ENCODE data around the gene DLST. TPM values are rescaled to one million over a fixed set of nuclear protein-coding genes. Genes with fewer than 3 reads are reported as not detected.
"Not testable (repeated sequence)": the region's sequence is repeated elsewhere in the genome, so short reads cannot be mapped to it uniquely, and the experiment has no call there.

DLST gene
- total and polyA plus RNA-seq, 3 donors from 2014 or later: 82.0 to 98.1 (median 82.8) TPM

GRCh38 chr14:74922752-74923401 lies 41.2 kb downstream of the DLST start, which contains the start of gene RPS6KL1:
Gene RPS6KL1, minus strand, starts transcription at chr14:74923260. Its CDS starts 1,719 bp downstream, at chr14:74921541.
- Histone ChIP-seq H3K36me3 (ENCODE audit: low read depth, missing control alignments) (no peaks in the 10 kb centered on the region), H3K9me3 (no peaks in the 10 kb centered on the region), H3K27me3 (no peaks in the 10 kb centered on the region), H3K27ac (peak within 1 kb of the TSS; percentile 48 to 54), H3K4me3 (peak within 1 kb of the TSS; percentile 64 to 68), H3K4me1 (peaks cover 8% of the 10 kb centered on the region)
- 8 to 9% methylated on average over 15 to 22 of the region's 51 CpGs for WGBS, 2 donors
- DNase-seq: peak; percentile 95
- TF ChIP-seq CTCF (IDR thresholded peaks at IDR 0.05): no peak
- TF ChIP-seq POLR2A (IDR thresholded peaks at IDR 0.05): no peak
- intact Hi-C loops (cut with DNase I; ENCODE audit: low total_unique reads): no loop called here

GRCh38 chr14:74924061-74924460 lies 42.3 kb downstream of the DLST start:
- Histone ChIP-seq H3K9me3 (no peaks in the 10 kb centered on the region), H3K27ac (no peak overlapping the region), H3K27me3 (no peaks in the 10 kb centered on the region), H3K4me3 (no peak overlapping the region), H3K36me3 (ENCODE audit: low read depth, missing control alignments) (no peaks in the 10 kb centered on the region), H3K4me1 (no peaks in the 10 kb centered on the region)
- DNase-seq: no peak
- TF ChIP-seq CTCF (IDR thresholded peaks at IDR 0.05) (no peak), POLR2A (IDR thresholded peaks at IDR 0.05) (no peak)
- 59 to 60% methylated on average over 11 of the region's 11 CpGs for WGBS, 2 donors
- intact Hi-C loops (cut with DNase I; ENCODE audit: low total_unique reads): no loop called here

GRCh38 chr14:74927225-74927624 lies 45.5 kb downstream of the DLST start:
- no peaks in the 10 kb centered on the region for H3K9me3 ChIP-seq
- DNase-seq: no peak
- no peak overlapping the region for H3K4me3 ChIP-seq
- H3K27ac ChIP-seq: no peak overlapping the region
- peaks cover under 1% of the 10 kb centered on the region for H3K4me1 ChIP-seq
- intact Hi-C loops (cut with DNase I; ENCODE audit: low total_unique reads): no loop called here
- 75 to 88% methylated on average over 6 of the region's 6 CpGs for WGBS, 2 donors
- no peaks in the 10 kb centered on the region for H3K36me3 ChIP-seq (ENCODE audit: low read depth, missing control alignments)
- TF ChIP-seq POLR2A (IDR thresholded peaks at IDR 0.05) (no peak), CTCF (IDR thresholded peaks at IDR 0.05) (no peak)
- no peaks in the 10 kb centered on the region for H3K27me3 ChIP-seq

GRCh38 chr14:74929242-74929641 lies 47.5 kb downstream of the DLST start:
- WGBS, 2 donors: 84 to 86% methylated on average over 6 of the region's 6 CpGs
- H3K9me3 ChIP-seq: no peaks in the 10 kb centered on the region

GRCh38 chr14:74931744-74932143 lies 50.0 kb downstream of the DLST start:
- DNase-seq; intact Hi-C loops (cut with DNase I; ENCODE audit: low total_unique reads): not testable (repeated sequence)
- 84 to 86% methylated on average over 9 of the region's 9 CpGs for WGBS, 2 donors

More at GRCh38 chr14:74929242-74929641, 47.5 kb downstream of the DLST start:
- intact Hi-C loops (cut with DNase I; ENCODE audit: low total_unique reads): no loop called here
- no peak overlapping the region for H3K27ac ChIP-seq
- no peak for DNase-seq
- no peaks in the 10 kb centered on the region for H3K36me3 ChIP-seq (ENCODE audit: low read depth, missing control alignments)
- no peaks in the 10 kb centered on the region for H3K27me3 ChIP-seq
- TF ChIP-seq CTCF (IDR thresholded peaks at IDR 0.05): no peak
- TF ChIP-seq POLR2A (IDR thresholded peaks at IDR 0.05): no peak
- no peak overlapping the region for H3K4me3 ChIP-seq
- H3K4me1 ChIP-seq: peaks cover 13% of the 10 kb centered on the region

More at GRCh38 chr14:74931744-74932143, 50.0 kb downstream of the DLST start:
- H3K4me3 ChIP-seq; H3K36me3 ChIP-seq (ENCODE audit: low read depth, missing control alignments); H3K27ac ChIP-seq; H3K9me3 ChIP-seq; H3K27me3 ChIP-seq: not testable (repeated sequence)
- peaks cover 27% of the 10 kb centered on the region for H3K4me1 ChIP-seq
